Activated CD8-positive, alpha-beta memory T cell treated with anti-CD3 and anti-CD28 coated beads, Interleukin-2, amount 50 U/mL, for 1 hour (primary cell): ENCODE measurements around the gene PTPRB.

ENCODE experiments used
- DNase-seq: peaks from one replicate; pipeline ENCODE4 v3.0.0-alpha.2; 2020; ENCODE audit errors: extremely low read depth

The PTPRB gene

GRCh38 chr12:70643939-70644338 lies 6.7 kb upstream of the PTPRB start:
- DNase-seq, result no peak

- no peak for DNase-seq
These were observed 4.5 kb upstream of the PTPRB start for GRCh38 chr12:70641691-70642090.

GRCh38 chr12:70640901-70641300 lies 3.7 kb upstream of the PTPRB start:
- no peak for DNase-seq

GRCh38 chr12:70639535-70639934 lies 2.3 kb upstream of the PTPRB start:
- DNase-seq, result no peak

- no peak for DNase-seq
These were observed 1.6 kb upstream of the PTPRB start for GRCh38 chr12:70638639-70639360.

- DNase-seq, result no peak
These were observed 1.5 kb downstream of the PTPRB start for GRCh38 chr12:70635755-70636154.

GRCh38 chr12:70628701-70629480 lies 8.3 kb downstream of the PTPRB start:
- no peak for DNase-seq

GRCh38 chr12:70627677-70628076 lies 9.6 kb downstream of the PTPRB start:
- DNase-seq, result no peak

GRCh38 chr12:70626180-70626579 lies 11.0 kb downstream of the PTPRB start:
- DNase-seq, result no peak

GRCh38 chr12:70619471-70620152 lies 17.6 kb downstream of the PTPRB start:
- DNase-seq, result no peak

GRCh38 chr12:70618371-70618770 lies 18.9 kb downstream of the PTPRB start:
- no peak for DNase-seq

- no peak for DNase-seq
These were observed 19.8 kb downstream of the PTPRB start for GRCh38 chr12:70617450-70617849.

- DNase-seq, result no peak
These were observed 21.9 kb downstream of the PTPRB start for GRCh38 chr12:70615174-70615866.

- no peak for DNase-seq
These were observed 27.3 kb downstream of the PTPRB start for GRCh38 chr12:70609739-70610491.

GRCh38 chr12:70609203-70609602 lies 28.0 kb downstream of the PTPRB start:
- DNase-seq, result no peak

GRCh38 chr12:70608184-70608583 lies 29.0 kb downstream of the PTPRB start:
- DNase-seq, result no peak

- no peak for DNase-seq
These were observed 30.1 kb downstream of the PTPRB start for GRCh38 chr12:70607107-70607506.

- DNase-seq, result no peak
These were observed 31.3 kb downstream of the PTPRB start for GRCh38 chr12:70605976-70606375.

GRCh38 chr12:70604662-70605061 lies 32.6 kb downstream of the PTPRB start:
- no peak for DNase-seq

GRCh38 chr12:70603044-70603443 lies 34.2 kb downstream of the PTPRB start:
- DNase-seq, result no peak

GRCh38 chr12:70598467-70599193 lies 38.6 kb downstream of the PTPRB start:
- no peak for DNase-seq
